DOHH2 (cell line): ENCODE data around the gene NSUN5.
"Not testable (repeated sequence)": the region's sequence is repeated elsewhere in the genome, so short reads cannot be mapped to it uniquely, and the experiment has no call there.

ENCODE experiments used
- CTCF ChIP-seq: fragments of 200-600 bp; sonication (generic); IDR thresholded peaks from one replicate; pipeline ENCODE4 v1.5.1; 2014; ENCODE audit warnings: antibody characterized with exemption, mild to moderate bottlenecking, low read depth, low read length; ENCODE audit not compliant: poor library complexity, severe bottlenecking
- EZH2phosphoT487 ChIP-seq: fragments of 200-600 bp; sonication (generic); IDR thresholded peaks from 2 replicates; pipeline ENCODE4 v1.6.1; 2017; ENCODE audit warnings: borderline replicate concordance, mild to moderate bottlenecking, antibody characterized with exemption, low read length, moderate library complexity, mixed read lengths

- TF ChIP-seq CTCF, EZH2phosphoT487: not testable (repeated sequence)
These were observed 11.4 kb upstream of the NSUN5 start for GRCh38 chr7:73320009-73320408.
